ENCODE measurements around the gene ARHGAP31.

DNA sequence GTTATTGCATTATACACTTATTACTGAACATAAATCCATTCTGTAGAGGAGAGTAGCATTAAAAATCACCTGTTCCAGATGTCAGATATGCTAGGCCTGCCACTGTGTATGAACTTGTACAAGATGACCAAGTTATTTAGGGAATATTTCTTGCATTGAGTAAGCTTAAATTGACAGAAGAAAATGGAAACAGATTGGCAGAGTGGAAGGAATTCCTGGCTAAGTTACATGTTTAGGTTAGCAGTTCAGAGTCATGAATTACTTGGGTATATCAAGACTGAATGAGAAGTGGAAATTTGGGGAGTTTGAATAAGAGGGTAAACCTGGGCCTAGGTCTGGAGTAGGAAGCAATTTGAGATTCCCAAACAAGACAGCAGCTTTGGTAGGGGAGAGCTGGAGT is 44.6 kb downstream of the ARHGAP31 start:
- TF ChIP-seq, protein P1, sequence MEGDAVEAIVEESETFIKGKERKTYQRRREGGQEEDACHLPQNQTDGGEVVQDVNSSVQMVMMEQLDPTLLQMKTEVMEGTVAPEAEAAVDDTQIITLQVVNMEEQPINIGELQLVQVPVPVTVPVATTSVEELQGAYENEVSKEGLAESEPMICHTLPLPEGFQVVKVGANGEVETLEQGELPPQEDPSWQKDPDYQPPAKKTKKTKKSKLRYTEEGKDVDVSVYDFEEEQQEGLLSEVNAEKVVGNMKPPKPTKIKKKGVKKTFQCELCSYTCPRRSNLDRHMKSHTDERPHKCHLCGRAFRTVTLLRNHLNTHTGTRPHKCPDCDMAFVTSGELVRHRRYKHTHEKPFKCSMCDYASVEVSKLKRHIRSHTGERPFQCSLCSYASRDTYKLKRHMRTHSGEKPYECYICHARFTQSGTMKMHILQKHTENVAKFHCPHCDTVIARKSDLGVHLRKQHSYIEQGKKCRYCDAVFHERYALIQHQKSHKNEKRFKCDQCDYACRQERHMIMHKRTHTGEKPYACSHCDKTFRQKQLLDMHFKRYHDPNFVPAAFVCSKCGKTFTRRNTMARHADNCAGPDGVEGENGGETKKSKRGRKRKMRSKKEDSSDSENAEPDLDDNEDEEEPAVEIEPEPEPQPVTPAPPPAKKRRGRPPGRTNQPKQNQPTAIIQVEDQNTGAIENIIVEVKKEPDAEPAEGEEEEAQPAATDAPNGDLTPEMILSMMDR (IDR thresholded peaks at IDR 0.05 in 8 of 11, conservative IDR thresholded peaks at IDR 0.05 in 3 of 11), result no peak
- no peak for TF ChIP-seq POLR2A (IDR thresholded peaks at IDR 0.05)
